HEK293 (cell line): Measurements from ENCODE around the gene CASZ1.

ENCODE experiments used
- CTCF ChIA-PET: fragments of 350-600 bp; formaldehyde crosslinking; extraction: SDS; loops from one replicate; lab custom pipeline; 2021; ENCODE audit warnings: antibody characterized with exemption; lab: Yijun Ruan, JAX
- POLR2A ChIA-PET: fragments of 300-600 bp; formaldehyde crosslinking; extraction: SDS; loops from one replicate; lab custom pipeline; 2020; ENCODE audit warnings: antibody characterized with exemption, inconsistent platforms; lab: Yijun Ruan, JAX
- H3K27ac ChIP-seq: fragments of 200-500 bp; sonication (Bioruptor generic); 2 replicates; pipeline ENCODE4 v1.5.1; 2014; ENCODE audit warnings: low read depth, low read length, control low read depth, inconsistent platforms; ENCODE audit errors: extremely low read depth
- H3K36me3 ChIP-seq, 2 experiments: fragments of 200-500 bp in 1 of 2; sonication (Bioruptor generic) in 1 of 2; 1 replicate in 1 of 2; 2 replicates in 1 of 2; pipeline ENCODE4 v1.5.1; 2014 to 2017; ENCODE audit warnings: inconsistent platforms in 2 of 2, low read length in 2 of 2; ENCODE audit not compliant: control insufficient read depth in 2 of 2, insufficient read depth in 1 of 2
- H3K4me1 ChIP-seq: fragments of 200-500 bp; sonication (Bioruptor generic); 2 replicates; pipeline ENCODE4 v1.5.1; 2014; ENCODE audit warnings: mild to moderate bottlenecking, low read length, inconsistent platforms; ENCODE audit not compliant: control insufficient read depth, insufficient read depth
- H3K4me3 ChIP-seq: 2 replicates; pipeline ENCODE4 v1.5.1; 2011; ENCODE audit warnings: low read depth, mild to moderate bottlenecking, control low read depth, low read length, moderate library complexity
- H3K9me3 ChIP-seq: fragments of 200-500 bp; sonication (Bioruptor generic); 2 replicates; pipeline ENCODE4 v1.5.1; 2014; ENCODE audit warnings: low read depth, low read length, inconsistent platforms; ENCODE audit not compliant: control insufficient read depth, insufficient read depth
- GLI2 ChIP-seq: fragments of 450-650 bp; formaldehyde crosslinking; IDR thresholded peaks from 2 replicates; pipeline ENCODE4; 2017; ENCODE audit warnings: missing biosample characterization, missing genetic modification characterization, low read depth, borderline replicate concordance
- GLI4 ChIP-seq: fragments of 450-650 bp; formaldehyde crosslinking; IDR thresholded peaks from 2 replicates; pipeline ENCODE4 v1.5.1; 2016; ENCODE audit warnings: missing biosample characterization, missing genetic modification characterization
- GLIS1 ChIP-seq: fragments of 450-650 bp; formaldehyde crosslinking; IDR thresholded peaks from 2 replicates; pipeline ENCODE4 v1.5.1; 2016; ENCODE audit warnings: missing biosample characterization, missing genetic modification characterization
- IKZF3 ChIP-seq: fragments of 450-650 bp; IDR thresholded peaks from 2 replicates; pipeline ENCODE4 v1.5.0; 2018; ENCODE audit warnings: missing biosample characterization, mild to moderate bottlenecking, missing genetic modification characterization, moderate library complexity
- KLF7 ChIP-seq: fragments of 450-650 bp; formaldehyde crosslinking; IDR thresholded peaks from 2 replicates; pipeline ENCODE4 v1.5.1; 2016; ENCODE audit warnings: missing biosample characterization, missing genetic modification characterization, borderline replicate concordance
- PRDM1 ChIP-seq: fragments of 450-650 bp; formaldehyde crosslinking; IDR thresholded peaks from 2 replicates; pipeline ENCODE4; 2016; ENCODE audit warnings: missing biosample characterization, missing genetic modification characterization
- TCF7L2 ChIP-seq: IDR thresholded peaks from 2 replicates; pipeline ENCODE4 v1.6.1; 2011; ENCODE audit warnings: low read depth, mild to moderate bottlenecking, inconsistent platforms, low read length, moderate library complexity, borderline replicate concordance
- TRIM28 ChIP-seq: IDR thresholded peaks from 2 replicates; pipeline ENCODE4 v1.6.1; 2011; ENCODE audit warnings: low read length, control low read depth, borderline replicate concordance
- ZBTB1 ChIP-seq: fragments of 450-650 bp; formaldehyde crosslinking; IDR thresholded peaks from 2 replicates; pipeline ENCODE4 v1.5.1; 2016; ENCODE audit warnings: missing biosample characterization, missing genetic modification characterization
- ZBTB8A ChIP-seq: fragments of 450-650 bp; formaldehyde crosslinking; IDR thresholded peaks from 2 replicates; pipeline ENCODE4 v1.5.1; 2016; ENCODE audit warnings: missing biosample characterization, missing genetic modification characterization
- ZNF214 ChIP-seq: fragments of 450-650 bp; formaldehyde crosslinking; IDR thresholded peaks from 2 replicates; pipeline ENCODE4 v1.5.1; 2017; ENCODE audit warnings: missing biosample characterization, mild to moderate bottlenecking, missing genetic modification characterization, borderline replicate concordance
- ZNF248 ChIP-seq: fragments of 450-650 bp; formaldehyde crosslinking; IDR thresholded peaks from 2 replicates; pipeline ENCODE4 v1.5.1; 2017; ENCODE audit warnings: missing biosample characterization, missing genetic modification characterization
- ZNF391 ChIP-seq: fragments of 450-650 bp; formaldehyde crosslinking; IDR thresholded peaks from 2 replicates; pipeline ENCODE4 v1.5.1; 2016; ENCODE audit warnings: low read depth, missing biosample characterization, missing genetic modification characterization, borderline replicate concordance
- ZNF514 ChIP-seq: fragments of 450-650 bp; formaldehyde crosslinking; IDR thresholded peaks from 2 replicates; pipeline ENCODE4 v1.5.1; 2016; ENCODE audit warnings: missing biosample characterization, missing genetic modification characterization
- ZNF561 ChIP-seq: fragments of 450-650 bp; IDR thresholded peaks from 2 replicates; pipeline ENCODE4 v1.5.1; 2018; ENCODE audit warnings: missing biosample characterization, missing genetic modification characterization, borderline replicate concordance
- ZNF658 ChIP-seq: fragments of 450-650 bp; formaldehyde crosslinking; IDR thresholded peaks from 2 replicates; pipeline ENCODE4; 2016; ENCODE audit warnings: missing biosample characterization, missing genetic modification characterization
- ZNF664 ChIP-seq: fragments of 450-650 bp; formaldehyde crosslinking; IDR thresholded peaks from 2 replicates; pipeline ENCODE4 v1.5.1; 2016; ENCODE audit warnings: missing biosample characterization, missing genetic modification characterization
- ZNF830 ChIP-seq: fragments of 450-650 bp; IDR thresholded peaks from 2 replicates; pipeline ENCODE4 v1.5.0; 2018; ENCODE audit warnings: missing biosample characterization, missing genetic modification characterization, low read depth, mild to moderate bottlenecking, moderate library complexity
- ZNF837 ChIP-seq: fragments of 450-650 bp; formaldehyde crosslinking; IDR thresholded peaks from 2 replicates; pipeline ENCODE4 v1.5.1; 2016; ENCODE audit warnings: missing biosample characterization, missing genetic modification characterization
- ZSCAN30 ChIP-seq: fragments of 450-650 bp; IDR thresholded peaks from 2 replicates; pipeline ENCODE4 v1.5.1; 2018; ENCODE audit warnings: missing biosample characterization, mild to moderate bottlenecking, missing genetic modification characterization, moderate library complexity
- TF ChIP-seq, protein P1 (sequence below): fragments of 450-650 bp; formaldehyde crosslinking; IDR thresholded peaks from 2 replicates; pipeline ENCODE4 v1.5.1; 2016; ENCODE audit warnings: missing biosample characterization, missing genetic modification characterization
- TF ChIP-seq, protein P2 (sequence below): fragments of 450-650 bp; formaldehyde crosslinking; IDR thresholded peaks from 2 replicates; pipeline ENCODE4 v1.5.1; 2016; ENCODE audit warnings: missing biosample characterization, missing genetic modification characterization
- TF ChIP-seq, protein P3 (sequence below): fragments of 450-650 bp; formaldehyde crosslinking; IDR thresholded peaks from 2 replicates; pipeline ENCODE4 v1.5.1; 2016; ENCODE audit warnings: missing biosample characterization, missing genetic modification characterization
- TF ChIP-seq, protein P4 (sequence below): fragments of 450-650 bp; formaldehyde crosslinking; IDR thresholded peaks from 2 replicates; pipeline ENCODE4 v1.5.1; 2016; ENCODE audit warnings: missing biosample characterization, missing genetic modification characterization

CASZ1 gene

DNA sequence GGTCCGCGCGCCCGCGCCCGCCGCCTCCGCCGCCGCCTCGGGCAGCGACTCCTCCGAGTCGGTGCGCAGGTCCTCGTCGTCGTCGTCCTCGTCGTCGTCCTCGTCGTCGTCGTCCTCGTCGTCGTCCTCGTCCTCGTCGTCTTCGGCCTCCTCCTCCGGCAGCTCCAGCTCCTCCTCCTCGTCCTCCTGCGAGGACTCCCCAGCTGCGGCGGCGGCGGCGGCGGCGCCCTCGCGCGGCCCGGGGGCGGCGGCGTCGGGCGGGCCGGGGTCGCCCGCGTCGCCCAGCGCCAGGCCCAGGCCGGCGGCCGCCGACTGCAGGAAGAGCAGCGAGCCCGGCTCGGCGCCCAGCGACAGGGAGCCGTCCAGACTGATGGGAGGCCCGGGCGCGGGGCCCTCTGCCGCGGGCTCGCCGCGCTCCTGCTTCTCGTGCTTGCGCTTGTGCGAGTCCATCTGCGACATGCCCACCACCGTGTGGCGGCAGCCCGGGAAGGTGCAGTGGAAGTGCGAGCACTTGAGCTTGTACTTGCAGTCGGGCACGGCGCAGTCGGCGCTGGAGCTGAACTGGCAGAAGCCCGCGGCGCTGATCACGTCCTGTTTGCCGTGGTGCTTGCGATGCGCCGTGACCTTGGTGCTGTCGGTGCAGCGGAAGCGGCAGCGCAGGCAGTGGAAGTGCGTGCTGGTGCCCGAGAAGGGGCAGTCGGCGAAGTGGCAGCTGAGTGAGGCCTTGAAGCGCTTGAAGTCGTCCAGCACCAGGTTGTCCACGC lies 157.3 kb downstream of the CASZ1 start (continued):
- TF ChIP-seq GLI2 (tag by site-specific recombination) = no peak
- TF ChIP-seq, protein P1, sequence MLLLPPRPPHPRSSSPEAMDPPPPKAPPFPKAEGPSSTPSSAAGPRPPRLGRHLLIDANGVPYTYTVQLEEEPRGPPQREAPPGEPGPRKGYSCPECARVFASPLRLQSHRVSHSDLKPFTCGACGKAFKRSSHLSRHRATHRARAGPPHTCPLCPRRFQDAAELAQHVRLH (tag by site-specific recombination) = no peak
- TF ChIP-seq, protein P2, sequence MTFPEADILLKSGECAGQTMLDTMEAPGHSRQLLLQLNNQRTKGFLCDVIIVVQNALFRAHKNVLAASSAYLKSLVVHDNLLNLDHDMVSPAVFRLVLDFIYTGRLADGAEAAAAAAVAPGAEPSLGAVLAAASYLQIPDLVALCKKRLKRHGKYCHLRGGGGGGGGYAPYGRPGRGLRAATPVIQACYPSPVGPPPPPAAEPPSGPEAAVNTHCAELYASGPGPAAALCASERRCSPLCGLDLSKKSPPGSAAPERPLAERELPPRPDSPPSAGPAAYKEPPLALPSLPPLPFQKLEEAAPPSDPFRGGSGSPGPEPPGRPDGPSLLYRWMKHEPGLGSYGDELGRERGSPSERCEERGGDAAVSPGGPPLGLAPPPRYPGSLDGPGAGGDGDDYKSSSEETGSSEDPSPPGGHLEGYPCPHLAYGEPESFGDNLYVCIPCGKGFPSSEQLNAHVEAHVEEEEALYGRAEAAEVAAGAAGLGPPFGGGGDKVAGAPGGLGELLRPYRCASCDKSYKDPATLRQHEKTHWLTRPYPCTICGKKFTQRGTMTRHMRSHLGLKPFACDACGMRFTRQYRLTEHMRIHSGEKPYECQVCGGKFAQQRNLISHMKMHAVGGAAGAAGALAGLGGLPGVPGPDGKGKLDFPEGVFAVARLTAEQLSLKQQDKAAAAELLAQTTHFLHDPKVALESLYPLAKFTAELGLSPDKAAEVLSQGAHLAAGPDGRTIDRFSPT = no peak
- TF ChIP-seq ZNF561 (tag by site-specific recombination) = no peak

DNA sequence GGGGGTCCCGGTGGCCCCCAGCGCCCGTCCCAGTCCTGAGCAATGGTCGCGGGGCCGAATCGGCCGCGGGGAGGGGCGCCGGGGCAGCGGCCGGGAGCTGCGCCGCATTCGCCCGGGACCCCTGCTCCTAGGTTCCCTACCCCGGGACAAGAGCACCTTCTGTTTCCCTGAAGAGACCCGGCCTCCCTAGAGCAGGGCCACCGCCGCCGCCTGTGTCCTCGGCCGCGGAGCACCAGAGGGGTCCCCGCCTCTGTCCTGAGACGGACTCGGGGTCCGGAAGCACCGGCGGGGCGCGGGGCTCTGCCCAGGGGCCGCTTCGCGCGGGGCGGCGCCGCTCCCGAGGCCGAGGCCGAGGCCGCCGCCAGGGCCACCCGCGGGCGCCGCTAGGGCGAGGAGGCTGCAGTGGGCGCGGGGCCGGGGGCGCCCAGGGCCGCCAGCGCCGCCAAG lies 157.9 kb downstream of the CASZ1 start:
- H3K4me1 ChIP-seq = peaks cover 4% of the 10 kb centered on the region
- no peaks in the 10 kb centered on the region for H3K9me3 ChIP-seq
- TF ChIP-seq TCF7L2 (no peak), ZSCAN30 (tag by site-specific recombination) (no peak), ZNF837 (tag by site-specific recombination) (no peak), ZBTB8A (tag by site-specific recombination) (no peak), IKZF3 (tag by site-specific recombination) (no peak), ZNF664 (tag by site-specific recombination) (no peak), ZBTB1 (tag by site-specific recombination) (no peak), ZNF514 (tag by site-specific recombination) (no peak), KLF7 (tag by site-specific recombination) (no peak), GLI4 (tag by site-specific recombination) (no peak), ZNF214 (tag by site-specific recombination) (no peak), TRIM28 (no peak), ZNF830 (tag by site-specific recombination) (no peak), ZNF248 (no peak), PRDM1 (no peak), ZNF391 (no peak), GLIS1 (tag by site-specific recombination) (no peak), ZNF658 (no peak)
- TF ChIP-seq, protein P3, sequence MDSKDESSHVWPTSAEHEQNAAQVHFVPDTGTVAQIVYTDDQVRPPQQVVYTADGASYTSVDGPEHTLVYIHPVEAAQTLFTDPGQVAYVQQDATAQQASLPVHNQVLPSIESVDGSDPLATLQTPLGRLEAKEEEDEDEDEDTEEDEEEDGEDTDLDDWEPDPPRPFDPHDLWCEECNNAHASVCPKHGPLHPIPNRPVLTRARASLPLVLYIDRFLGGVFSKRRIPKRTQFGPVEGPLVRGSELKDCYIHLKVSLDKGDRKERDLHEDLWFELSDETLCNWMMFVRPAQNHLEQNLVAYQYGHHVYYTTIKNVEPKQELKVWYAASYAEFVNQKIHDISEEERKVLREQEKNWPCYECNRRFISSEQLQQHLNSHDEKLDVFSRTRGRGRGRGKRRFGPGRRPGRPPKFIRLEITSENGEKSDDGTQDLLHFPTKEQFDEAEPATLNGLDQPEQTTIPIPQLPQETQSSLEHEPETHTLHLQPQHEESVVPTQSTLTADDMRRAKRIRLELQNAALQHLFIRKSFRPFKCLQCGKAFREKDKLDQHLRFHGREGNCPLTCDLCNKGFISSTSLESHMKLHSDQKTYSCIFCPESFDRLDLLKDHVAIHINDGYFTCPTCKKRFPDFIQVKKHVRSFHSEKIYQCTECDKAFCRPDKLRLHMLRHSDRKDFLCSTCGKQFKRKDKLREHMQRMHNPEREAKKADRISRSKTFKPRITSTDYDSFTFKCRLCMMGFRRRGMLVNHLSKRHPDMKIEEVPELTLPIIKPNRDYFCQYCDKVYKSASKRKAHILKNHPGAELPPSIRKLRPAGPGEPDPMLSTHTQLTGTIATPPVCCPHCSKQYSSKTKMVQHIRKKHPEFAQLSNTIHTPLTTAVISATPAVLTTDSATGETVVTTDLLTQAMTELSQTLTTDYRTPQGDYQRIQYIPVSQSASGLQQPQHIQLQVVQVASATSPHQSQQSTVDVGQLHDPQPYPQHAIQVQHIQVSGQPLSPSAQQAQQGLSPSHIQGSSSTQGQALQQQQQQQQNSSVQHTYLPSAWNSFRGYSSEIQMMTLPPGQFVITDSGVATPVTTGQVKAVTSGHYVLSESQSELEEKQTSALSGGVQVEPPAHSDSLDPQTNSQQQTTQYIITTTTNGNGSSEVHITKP (tag by site-specific recombination) = no peak
- TF ChIP-seq, protein P4, sequence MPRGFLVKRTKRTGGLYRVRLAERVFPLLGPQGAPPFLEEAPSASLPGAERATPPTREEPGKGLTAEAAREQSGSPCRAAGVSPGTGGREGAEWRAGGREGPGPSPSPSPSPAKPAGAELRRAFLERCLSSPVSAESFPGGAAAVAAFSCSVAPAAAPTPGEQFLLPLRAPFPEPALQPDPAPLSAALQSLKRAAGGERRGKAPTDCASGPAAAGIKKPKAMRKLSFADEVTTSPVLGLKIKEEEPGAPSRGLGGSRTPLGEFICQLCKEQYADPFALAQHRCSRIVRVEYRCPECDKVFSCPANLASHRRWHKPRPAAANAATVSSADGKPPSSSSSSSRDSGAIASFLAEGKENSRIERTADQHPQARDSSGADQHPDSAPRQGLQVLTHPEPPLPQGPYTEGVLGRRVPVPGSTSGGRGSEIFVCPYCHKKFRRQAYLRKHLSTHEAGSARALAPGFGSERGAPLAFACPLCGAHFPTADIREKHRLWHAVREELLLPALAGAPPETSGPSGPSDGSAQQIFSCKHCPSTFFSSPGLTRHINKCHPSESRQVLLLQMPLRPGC (tag by site-specific recombination) = no peak
- POLR2A ChIA-PET = no interaction called here
- no peak overlapping the region for H3K4me3 ChIP-seq
- H3K36me3 ChIP-seq = peaks cover 0 to 19% of the 10 kb centered on the region in 2 experiments; a peak in 1 of 3 replicates
- no peak overlapping the region for H3K27ac ChIP-seq
- CTCF ChIA-PET = no interaction called here
